Neuronal stem cell (in vitro differentiated cells): ENCODE data around the gene NIP7.
"Not testable (repeated sequence)": the region's sequence is repeated elsewhere in the genome, so short reads cannot be mapped to it uniquely, and the experiment has no call there.

ENCODE experiments used
- DNase-seq: peaks from one replicate; pipeline ENCODE4 v3.0.0-alpha.2; 2013; ENCODE audit warnings: low spot score
- H2AFZ ChIP-seq: one replicate; pipeline ENCODE4 v1.6.1; 2013; ENCODE audit warnings: mild to moderate bottlenecking, low read length, inconsistent platforms
- H2AK5ac ChIP-seq: 2 replicates; pipeline ENCODE4 v1.6.1; 2013; ENCODE audit warnings: low read depth, mild to moderate bottlenecking, inconsistent platforms, low read length, moderate library complexity, mixed read lengths
- H2BK120ac ChIP-seq: 2 replicates; pipeline ENCODE4 v1.6.1; 2013; ENCODE audit warnings: low read depth, mild to moderate bottlenecking, inconsistent platforms, low read length, moderate library complexity, mixed read lengths
- H2BK12ac ChIP-seq: one replicate; pipeline ENCODE4 v1.6.1; 2013; ENCODE audit warnings: low read length, inconsistent platforms
- H2BK15ac ChIP-seq: 2 replicates; pipeline ENCODE4 v1.6.1; 2013; ENCODE audit warnings: mild to moderate bottlenecking, low read length, inconsistent platforms, mixed read lengths
- H2BK5ac ChIP-seq: one replicate; pipeline ENCODE4 v1.6.1; 2013; ENCODE audit warnings: inconsistent platforms, mild to moderate bottlenecking, low read length, moderate library complexity
- H3K14ac ChIP-seq: one replicate; pipeline ENCODE4 v1.6.1; 2013; ENCODE audit warnings: low read length, inconsistent platforms
- H3K18ac ChIP-seq: 2 replicates; pipeline ENCODE4 v1.6.1; 2013; ENCODE audit warnings: low read length, inconsistent platforms
- H3K23ac ChIP-seq: 2 replicates; pipeline ENCODE4 v1.6.1; 2013; ENCODE audit warnings: low read depth, mild to moderate bottlenecking, mixed read lengths, low read length, inconsistent platforms; ENCODE audit not compliant: poor library complexity
- H3K27ac ChIP-seq: replicated peaks from 3 replicates; pipeline ENCODE4 v1.5.1; 2013; ENCODE audit warnings: low read length, inconsistent platforms
- H3K27me3 ChIP-seq, 3 experiments: 2 replicates each; pipeline ENCODE4 v1.6.1; 2013; ENCODE audit warnings: low read length in 3 of 3, mild to moderate bottlenecking in 2 of 3, inconsistent platforms in 1 of 3, low read depth in 1 of 3, mixed read lengths in 1 of 3, moderate library complexity in 1 of 3; ENCODE audit not compliant: control insufficient read depth in 3 of 3, insufficient read depth in 3 of 3
- H3K36me3 ChIP-seq, 2 donors: replicated peaks in 1 of 2; 2 replicates each; pipeline ENCODE4 v1.6.1; 2013; ENCODE audit warnings: low read length in 2 of 2; ENCODE audit not compliant: control insufficient read depth in 2 of 2, insufficient read depth in 2 of 2
- H3K4ac ChIP-seq: 2 replicates; pipeline ENCODE4 v1.6.1; 2013; ENCODE audit warnings: inconsistent platforms, mild to moderate bottlenecking, low read length, moderate library complexity
- H3K4me1 ChIP-seq, 2 donors: 1 replicate in 1 of 2; 2 replicates in 1 of 2; pipeline ENCODE4 v1.6.1; 2013; ENCODE audit warnings: low read length in 2 of 2, low read depth in 1 of 2; ENCODE audit not compliant: control insufficient read depth in 2 of 2, insufficient read depth in 1 of 2
- H3K4me2 ChIP-seq: one replicate; pipeline ENCODE4 v1.6.1; 2013; ENCODE audit warnings: mild to moderate bottlenecking, low read length, inconsistent platforms; ENCODE audit not compliant: insufficient read depth, poor library complexity, severe bottlenecking
- H3K4me3 ChIP-seq, 2 donors: 2 replicates each; pipeline ENCODE4 v1.5.1; 2013; ENCODE audit warnings: low read length in 2 of 2, mild to moderate bottlenecking in 2 of 2, inconsistent platforms in 1 of 2, moderate library complexity in 1 of 2
- H3K79me1 ChIP-seq: one replicate; pipeline ENCODE4 v1.6.1; 2013; ENCODE audit warnings: low read depth, mild to moderate bottlenecking, inconsistent platforms, low read length, moderate library complexity
- H3K9ac ChIP-seq: one replicate; pipeline ENCODE4 v1.6.1; 2013; ENCODE audit warnings: mild to moderate bottlenecking, low read depth, low read length, inconsistent platforms; ENCODE audit not compliant: poor library complexity
- H3K9me3 ChIP-seq, 2 donors: replicated peaks in 1 of 2; 2 replicates each; pipeline versions ENCODE3 to v1.6.1; 2013; ENCODE audit warnings: low read length in 2 of 2, mild to moderate bottlenecking in 2 of 2, inconsistent platforms in 1 of 2, low read depth in 1 of 2, mixed read lengths in 1 of 2, moderate library complexity in 1 of 2; ENCODE audit not compliant: control insufficient read depth in 2 of 2, insufficient read depth in 1 of 2
- H4K8ac ChIP-seq: one replicate; pipeline ENCODE4 v1.6.1; 2013; ENCODE audit warnings: low read depth, mild to moderate bottlenecking, inconsistent platforms, low read length, moderate library complexity
- H4K91ac ChIP-seq: one replicate; pipeline ENCODE4 v1.6.1; 2013; ENCODE audit warnings: low read length, low read depth, mild to moderate bottlenecking, inconsistent platforms; ENCODE audit not compliant: poor library complexity
- WGBS, 2 donors: extraction: QIAGEN DNeasy Blood & Tissue Kit; methylation state at CpG; one replicate each; pipeline ENCODE4 v1.1.7; 2013; ENCODE audit warnings: missing lambda C conversion rate in 2 of 2, mixed read lengths in 1 of 2; ENCODE audit not compliant: insufficient read length in 2 of 2, insufficient replicate concordance in 1 of 2; ENCODE audit errors: extremely low coverage in 2 of 2; 5-methylcytosine and 5-hydroxymethylcytosine counted together

The NIP7 gene

GRCh38 chr16:69296771-69297170, 42.8 kb upstream of the NIP7 start:
- H2BK12ac ChIP-seq, DNase-seq, H2AFZ ChIP-seq, H3K79me1 ChIP-seq, H2BK15ac ChIP-seq, H3K9me3 ChIP-seq, H3K4me1 ChIP-seq, H3K27me3 ChIP-seq, H3K14ac ChIP-seq, H3K4ac ChIP-seq, H2BK5ac ChIP-seq, H3K4me3 ChIP-seq, H3K23ac ChIP-seq, H3K18ac ChIP-seq, H3K9ac ChIP-seq, H2AK5ac ChIP-seq, H4K8ac ChIP-seq, H3K4me2 ChIP-seq, H4K91ac ChIP-seq, H3K27ac ChIP-seq, H2BK120ac ChIP-seq: not testable (repeated sequence)
- no CpG with 5 or more reads among the region's 7 CpGs for WGBS, 2 donors
- peaks cover 12 to 38% of the 10 kb centered on the region in 2 donors for H3K36me3 ChIP-seq

- Histone ChIP-seq H4K91ac (no peak overlapping the region), H3K9me3 (no peaks in the 10 kb centered on the region), H3K79me1 (no peaks in the 10 kb centered on the region), H3K4me1 (no peaks in the 10 kb centered on the region), H2BK15ac (no peak overlapping the region), H3K4ac (no peak overlapping the region), H3K4me2 (no peak overlapping the region), H3K9ac (no peak overlapping the region), H2BK12ac (no peak overlapping the region), H2BK5ac (no peak overlapping the region), H3K27ac (no peak overlapping the region), H3K23ac (no peak overlapping the region), H3K18ac (no peak overlapping the region), H2AK5ac (no peak overlapping the region), H3K4me3 (no peak overlapping the region), H3K14ac (no peak overlapping the region), H2BK120ac (no peak overlapping the region), H3K36me3 (peaks cover 13 to 47% of the 10 kb centered on the region in 2 donors), H3K27me3 (no peaks in the 10 kb centered on the region), H4K8ac (no peak overlapping the region), H2AFZ (no peak overlapping the region)
- no CpG with 5 or more reads among the region's 4 CpGs for WGBS, 2 donors
- no peak for DNase-seq
These were observed 41.3 kb upstream of the NIP7 start for GRCh38 chr16:69298261-69298660.

GRCh38 chr16:69301187-69301586, 38.4 kb upstream of the NIP7 start:
- Histone ChIP-seq H3K4me1 (peaks cover 0 to 3% of the 10 kb centered on the region in 2 donors), H3K27me3 (no peaks in the 10 kb centered on the region), H3K4me3 (no peak overlapping the region), H3K9me3 (no peaks in the 10 kb centered on the region), H2BK120ac (no peak overlapping the region), H3K4me2 (no peak overlapping the region), H2BK5ac (no peak overlapping the region), H4K8ac (no peak overlapping the region), H4K91ac (no peak overlapping the region), H2AK5ac (no peak overlapping the region), H2BK12ac (no peak overlapping the region), H3K14ac (no peak overlapping the region), H3K36me3 (peaks cover 13 to 66% of the 10 kb centered on the region in 2 donors), H3K4ac (no peak overlapping the region), H3K18ac (no peak overlapping the region), H3K23ac (no peak overlapping the region), H3K79me1 (no peaks in the 10 kb centered on the region), H3K27ac (no peak overlapping the region), H2AFZ (no peak overlapping the region), H3K9ac (no peak overlapping the region), H2BK15ac (no peak overlapping the region)
- WGBS, 2 donors: no CpG with 5 or more reads among the region's 1 CpG
- DNase-seq: no peak

- H3K4me1 ChIP-seq: peaks cover 0 to 3% of the 10 kb centered on the region in 2 donors
- no peak overlapping the region for H3K14ac ChIP-seq
- no peak overlapping the region for H3K9ac ChIP-seq
- no peak overlapping the region for H2AK5ac ChIP-seq
- no peaks in the 10 kb centered on the region for H3K27me3 ChIP-seq
- H2AFZ ChIP-seq: no peak overlapping the region
- no peak overlapping the region for H3K23ac ChIP-seq
- H3K4ac ChIP-seq: no peak overlapping the region
- no peak overlapping the region for H2BK12ac ChIP-seq
- WGBS, 2 donors: no CpG with 5 or more reads among the region's 4 CpGs
- no peaks in the 10 kb centered on the region for H3K79me1 ChIP-seq
- no peak for DNase-seq
- no peak overlapping the region for H4K8ac ChIP-seq
- no peak overlapping the region for H4K91ac ChIP-seq
- H3K4me2 ChIP-seq: no peak overlapping the region
- H2BK5ac ChIP-seq: no peak overlapping the region
- H2BK15ac ChIP-seq: no peak overlapping the region
- H2BK120ac ChIP-seq: no peak overlapping the region
- H3K9me3 ChIP-seq: no peaks in the 10 kb centered on the region
- H3K36me3 ChIP-seq: peaks cover 13 to 66% of the 10 kb centered on the region in 2 donors
- H3K18ac ChIP-seq: no peak overlapping the region
- no peak overlapping the region for H3K4me3 ChIP-seq
- no peak overlapping the region for H3K27ac ChIP-seq
These were observed 37.7 kb upstream of the NIP7 start for GRCh38 chr16:69301861-69302260.
